ENCODE measurements around the gene SKI.

DNA sequence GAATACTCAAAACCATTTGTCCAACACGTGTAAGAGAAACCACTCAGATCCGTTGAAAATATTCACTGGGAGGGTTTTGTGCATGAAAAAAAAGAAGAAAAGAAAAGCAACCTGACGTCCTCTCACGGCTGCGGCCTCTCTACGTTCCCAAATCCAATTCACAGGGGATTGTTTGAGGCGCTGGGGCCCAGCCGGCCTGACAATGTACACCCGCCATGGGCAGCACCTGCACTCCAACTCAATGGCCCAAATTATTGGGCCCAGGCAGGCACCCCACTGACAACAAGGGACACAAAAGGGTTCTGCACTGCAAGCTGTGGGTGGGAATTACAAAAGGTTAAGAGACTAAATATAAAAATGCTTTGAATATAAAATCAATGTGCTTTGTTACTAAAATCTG, 121.7 kb downstream of the SKI start:
- TF ChIP-seq, protein P1, sequence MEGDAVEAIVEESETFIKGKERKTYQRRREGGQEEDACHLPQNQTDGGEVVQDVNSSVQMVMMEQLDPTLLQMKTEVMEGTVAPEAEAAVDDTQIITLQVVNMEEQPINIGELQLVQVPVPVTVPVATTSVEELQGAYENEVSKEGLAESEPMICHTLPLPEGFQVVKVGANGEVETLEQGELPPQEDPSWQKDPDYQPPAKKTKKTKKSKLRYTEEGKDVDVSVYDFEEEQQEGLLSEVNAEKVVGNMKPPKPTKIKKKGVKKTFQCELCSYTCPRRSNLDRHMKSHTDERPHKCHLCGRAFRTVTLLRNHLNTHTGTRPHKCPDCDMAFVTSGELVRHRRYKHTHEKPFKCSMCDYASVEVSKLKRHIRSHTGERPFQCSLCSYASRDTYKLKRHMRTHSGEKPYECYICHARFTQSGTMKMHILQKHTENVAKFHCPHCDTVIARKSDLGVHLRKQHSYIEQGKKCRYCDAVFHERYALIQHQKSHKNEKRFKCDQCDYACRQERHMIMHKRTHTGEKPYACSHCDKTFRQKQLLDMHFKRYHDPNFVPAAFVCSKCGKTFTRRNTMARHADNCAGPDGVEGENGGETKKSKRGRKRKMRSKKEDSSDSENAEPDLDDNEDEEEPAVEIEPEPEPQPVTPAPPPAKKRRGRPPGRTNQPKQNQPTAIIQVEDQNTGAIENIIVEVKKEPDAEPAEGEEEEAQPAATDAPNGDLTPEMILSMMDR (IDR thresholded peaks at IDR 0.05; ENCODE audit: low read depth, low read length), result no peak
- TF ChIP-seq EZH2phosphoT487 (IDR thresholded peaks at IDR 0.05; ENCODE audit: low read depth), result no peak

All from OCI-LY3 (cell line).